H1 (cell line): Measurements from ENCODE around the gene KMT2E. TPM values are rescaled to one million over a fixed set of nuclear protein-coding genes. Genes with fewer than 3 reads are reported as not detected.

Experiments
- CTCF ChIA-PET: fragments of 300-600 bp; sonication (Branson Sonifier 250); formaldehyde crosslinking; loops from one replicate; lab custom pipeline; 2021; ENCODE audit not compliant: partially characterized antibody; lab: Charles Lee
- POLR2A ChIA-PET: fragments of 300-600 bp; sonication (Branson Sonifier 250); formaldehyde crosslinking; loops from one replicate; lab custom pipeline; 2021; ENCODE audit warnings: inconsistent platforms; ENCODE audit not compliant: partially characterized antibody; lab: Charles Lee
- DNase-seq, 2 experiments: peaks; one replicate each; pipeline versions ENCODE4 v3.0.0 to v3.0.0-alpha.2; 2010 to 2022; ENCODE audit warnings: low spot score in 2 of 2, low read depth in 1 of 2, mixed read lengths in 1 of 2
- FAIRE-seq: peaks from 2 replicates; lab custom pipeline; 2011; peaks lifted over from hg19 to GRCh38; lab: Jason Lieb, UNC
- H2AFZ ChIP-seq: 2 replicates; pipeline ENCODE4 v1.8.1; 2012; ENCODE audit warnings: low read length, inconsistent platforms
- H2AK5ac ChIP-seq: 2 replicates; pipeline ENCODE4 v1.6.1; 2013; ENCODE audit warnings: low read depth, low read length
- H2BK120ac ChIP-seq: replicated peaks from 2 replicates; pipeline ENCODE3; 2013; ENCODE audit warnings: low read depth, low read length, inconsistent platforms
- H2BK12ac ChIP-seq: 2 replicates; pipeline ENCODE4 v1.6.1; 2013; ENCODE audit warnings: low read depth, low read length
- H2BK15ac ChIP-seq: 2 replicates; pipeline ENCODE4 v1.6.1; 2013; ENCODE audit warnings: low read length
- H2BK20ac ChIP-seq: 2 replicates; pipeline ENCODE4 v1.6.1; 2013; ENCODE audit warnings: low read length
- H2BK5ac ChIP-seq: 2 replicates; pipeline ENCODE4 v1.6.1; 2013; ENCODE audit warnings: low read depth, low read length
- H3K14ac ChIP-seq: 2 replicates; pipeline ENCODE4 v1.6.1; 2013; ENCODE audit warnings: inconsistent platforms; ENCODE audit not compliant: insufficient read length
- H3K18ac ChIP-seq: 2 replicates; pipeline ENCODE4 v1.6.1; 2013; ENCODE audit warnings: low read length; ENCODE audit errors: extremely low read depth
- H3K23ac ChIP-seq: 2 replicates; pipeline ENCODE4 v1.6.1; 2013; ENCODE audit warnings: inconsistent platforms; ENCODE audit not compliant: insufficient read length
- H3K23me2 ChIP-seq: 2 replicates; pipeline ENCODE4 v1.6.1; 2013; ENCODE audit warnings: low read depth, low read length
- H3K27ac ChIP-seq: 2 replicates; pipeline ENCODE4 v1.6.1; 2011; ENCODE audit warnings: low read depth, low read length, inconsistent platforms
- H3K27me3 ChIP-seq, 4 experiments: replicated peaks in 1 of 4; 1 replicate in 1 of 4; 2 replicates in 3 of 4; pipeline versions ENCODE4 v1.6.1 to v1.8.1; 2011 to 2013; ENCODE audit warnings: low read length in 3 of 4, mild to moderate bottlenecking in 3 of 4, inconsistent platforms in 2 of 4, mixed read lengths in 2 of 4, moderate library complexity in 1 of 4; ENCODE audit not compliant: control insufficient read depth in 3 of 4, insufficient read depth in 3 of 4; ENCODE audit errors: extremely low read depth in 1 of 4
- H3K36me3 ChIP-seq, 4 experiments: 2 replicates each; pipeline versions ENCODE4 v1.6.1 to v1.8.1; 2011 to 2013; ENCODE audit warnings: mild to moderate bottlenecking in 4 of 4, low read length in 3 of 4, moderate library complexity in 2 of 4, control low read depth in 1 of 4, inconsistent platforms in 1 of 4; ENCODE audit not compliant: insufficient read depth in 4 of 4, control insufficient read depth in 2 of 4
- H3K4ac ChIP-seq: replicated peaks from 2 replicates; pipeline ENCODE3; 2013; ENCODE audit warnings: low read length, low read depth, mixed read lengths, inconsistent platforms; ENCODE audit not compliant: insufficient read length
- H3K4me1 ChIP-seq, 4 experiments: replicated peaks in 1 of 4; 1 replicate in 1 of 4; 2 replicates in 3 of 4; pipeline versions ENCODE4 v1.6.1 to v1.8.1; 2011 to 2013; ENCODE audit warnings: low read length in 3 of 4, inconsistent platforms in 2 of 4, mixed read lengths in 1 of 4; ENCODE audit not compliant: insufficient read depth in 4 of 4, control insufficient read depth in 3 of 4
- H3K4me2 ChIP-seq, 2 experiments: 2 replicates each; pipeline versions ENCODE4 v1.6.1 to v1.8.1; 2011 to 2013; ENCODE audit warnings: low read depth in 2 of 2, low read length in 2 of 2, control low read depth in 1 of 2, inconsistent platforms in 1 of 2, mild to moderate bottlenecking in 1 of 2; ENCODE audit not compliant: insufficient read depth in 1 of 2
- H3K4me3 ChIP-seq, 4 experiments: fragments of 200-600, 300-600 bp in 1 of 4; sonication (generic), shearing (Covaris generic), sonication (Bioruptor Twin) in 1 of 4; 2 replicates each; pipeline versions ENCODE4 v1.5.1 to v1.8.1; 2011 to 2016; ENCODE audit warnings: low read length in 4 of 4, low read depth in 3 of 4, control low read depth in 2 of 4, inconsistent platforms in 2 of 4, mild to moderate bottlenecking in 2 of 4, mixed read lengths in 1 of 4, moderate library complexity in 1 of 4; ENCODE audit not compliant: insufficient read depth in 2 of 4; ENCODE audit errors: extremely low read depth in 1 of 4
- H3K56ac ChIP-seq: replicated peaks from 2 replicates; pipeline ENCODE3; 2013; ENCODE audit warnings: low read depth, mild to moderate bottlenecking, mixed read lengths, low read length, inconsistent platforms; ENCODE audit not compliant: insufficient read length
- H3K79me1 ChIP-seq: 2 replicates; pipeline ENCODE4 v1.6.1; 2013; ENCODE audit warnings: low read depth, low read length, control low read depth
- H3K79me2 ChIP-seq, 2 experiments: 2 replicates each; pipeline versions ENCODE4 v1.6.1 to v1.8.1; 2012 to 2013; ENCODE audit warnings: low read length in 2 of 2, mild to moderate bottlenecking in 2 of 2, inconsistent platforms in 1 of 2; ENCODE audit not compliant: insufficient read depth in 2 of 2, control insufficient read depth in 1 of 2
- H3K9ac ChIP-seq, 4 experiments: replicated peaks in 1 of 4; 1 replicate in 1 of 4; 2 replicates in 3 of 4; pipeline versions ENCODE4 v1.6.1 to v1.8.1; 2011 to 2013; ENCODE audit warnings: low read depth in 3 of 4, low read length in 3 of 4, control low read depth in 2 of 4, mild to moderate bottlenecking in 2 of 4, moderate library complexity in 2 of 4, inconsistent platforms in 1 of 4; ENCODE audit errors: extremely low read depth in 1 of 4
- H3K9me3 ChIP-seq, 2 experiments: 2 replicates each; pipeline versions ENCODE4 v1.6.1 to v1.8.1; 2012 to 2013; ENCODE audit warnings: mild to moderate bottlenecking in 2 of 2, moderate library complexity in 2 of 2, control low read depth in 1 of 2, inconsistent platforms in 1 of 2, low read depth in 1 of 2, low read length in 1 of 2, mixed read lengths in 1 of 2; ENCODE audit not compliant: insufficient read depth in 2 of 2
- H4K20me1 ChIP-seq, 2 experiments: replicated peaks in 1 of 2; 2 replicates each; pipeline versions ENCODE3 to v1.8.1; 2011 to 2013; ENCODE audit warnings: inconsistent platforms in 2 of 2, low read length in 2 of 2, mild to moderate bottlenecking in 1 of 2; ENCODE audit not compliant: insufficient read depth in 2 of 2, control insufficient read depth in 1 of 2
- H4K5ac ChIP-seq: 2 replicates; pipeline ENCODE4 v1.6.1; 2013; ENCODE audit warnings: low read length, low read depth, mixed read lengths, inconsistent platforms; ENCODE audit not compliant: insufficient read length
- H4K8ac ChIP-seq: 2 replicates; pipeline ENCODE4 v1.8.0; 2013; ENCODE audit warnings: mild to moderate bottlenecking, moderate library complexity, low read length, inconsistent platforms; ENCODE audit not compliant: insufficient read depth; ENCODE audit errors: extremely low read depth
- H4K91ac ChIP-seq: replicated peaks from 2 replicates; pipeline ENCODE3; 2013; ENCODE audit warnings: low read length, mixed read lengths, inconsistent platforms; ENCODE audit not compliant: insufficient read length
- CBX8 ChIP-seq: fragments of 300-800, 300-1000 bp; sonication (generic); IDR thresholded peaks from 2 replicates; pipeline ENCODE4 v1.7.1; 2016; ENCODE audit warnings: low read depth, low read length, borderline replicate concordance
- CEBPB ChIP-seq: IDR thresholded peaks from 2 replicates; pipeline ENCODE4 v1.6.1; 2012; ENCODE audit warnings: low read depth, low read length
- CHD1 ChIP-seq: IDR thresholded peaks from 2 replicates; pipeline ENCODE4 v1.6.1; 2012; ENCODE audit warnings: low read depth, low read length, improper control_type of control experiment
- CHD2 ChIP-seq: IDR thresholded peaks from 2 replicates; pipeline ENCODE4 v1.6.1; 2012; ENCODE audit warnings: low read length, improper control_type of control experiment
- KDM4A ChIP-seq: IDR thresholded peaks from one replicate; pipeline ENCODE4 v1.7.1; 2012; ENCODE audit warnings: low read depth, mild to moderate bottlenecking, moderate library complexity, low read length, inconsistent platforms; ENCODE audit not compliant: severe bottlenecking
- NANOG ChIP-seq: IDR thresholded peaks from 2 replicates; pipeline ENCODE4 v1.6.1; 2011; ENCODE audit warnings: low read length, low read depth, mild to moderate bottlenecking, inconsistent platforms; ENCODE audit not compliant: insufficient read depth, poor library complexity, severe bottlenecking
- NRF1 ChIP-seq: IDR thresholded peaks from 2 replicates; pipeline ENCODE4 v1.6.1; 2011; ENCODE audit warnings: mild to moderate bottlenecking, low read depth, low read length, improper control_type of control experiment
- POLR2A ChIP-seq, 2 experiments: IDR thresholded peaks; 1 replicate in 1 of 2; 2 replicates in 1 of 2; pipeline ENCODE4 v1.6.1; 2011; ENCODE audit warnings: low read depth in 2 of 2, low read length in 2 of 2, mild to moderate bottlenecking in 2 of 2; ENCODE audit errors: control extremely low read depth in 1 of 2
- RFX5 ChIP-seq: IDR thresholded peaks from 2 replicates; pipeline ENCODE4 v1.6.1; 2011; ENCODE audit warnings: low read depth, low read length, improper control_type of control experiment, borderline replicate concordance
- TAF1 ChIP-seq: IDR thresholded peaks from 2 replicates; pipeline ENCODE4 v1.6.1; 2011; ENCODE audit warnings: mild to moderate bottlenecking, low read depth, low read length
- TAF7 ChIP-seq: optimal IDR thresholded peaks from 2 replicates; pipeline ENCODE3; 2011; ENCODE audit warnings: low read depth, mild to moderate bottlenecking, inconsistent platforms, low read length, moderate library complexity, borderline replicate concordance
- TBP ChIP-seq: IDR thresholded peaks from 2 replicates; pipeline ENCODE4 v1.6.1; 2011; ENCODE audit warnings: low read depth, low read length, improper control_type of control experiment
- YY1 ChIP-seq: IDR thresholded peaks from 2 replicates; pipeline ENCODE4 v1.6.1; 2011; ENCODE audit warnings: low read depth, mild to moderate bottlenecking, low read length
- WGBS, 2 experiments: shearing (Covaris generic) in 1 of 2; methylation state at CpG; one replicate each; pipeline versions ENCODE4 v1.1.6 to v1.1.7; 2013 to 2015; ENCODE audit warnings: low lambda C conversion rate in 2 of 2, mixed read lengths in 2 of 2, inconsistent platforms in 1 of 2, low coverage in 1 of 2, missing lambda C conversion rate in 1 of 2; ENCODE audit not compliant: insufficient replicate concordance in 2 of 2, insufficient coverage in 1 of 2, insufficient read length in 1 of 2; ENCODE audit errors: extremely low coverage in 1 of 2, missing lambda C conversion rate in 1 of 2; 5-methylcytosine and 5-hydroxymethylcytosine counted together
- polyA plus RNA-seq, 7 experiments: library from polyadenylated mRNA; depleted of rRNA in 3 of 7; stranded (reverse) in 5 of 7; unstranded in 2 of 7; fragments of >200 nt in 5 of 7; fragments of 200-250 nt in 2 of 7; gene quantifications; 1 replicate in 5 of 7; 2 replicates in 1 of 7; 4 replicates in 1 of 7; pipeline versions ENCODE4 v1.2.1 to v1.2.3, GENCODE V29; 2011 to 2013; ENCODE audit warnings: missing spikeins in 2 of 7, mixed read lengths in 2 of 7
- total RNA-seq: library from RNA; stranded (reverse); fragmentation: NEBNext Ultra II Directional; extraction: Animal tissue kit (Norgen Biotek cat#: 25700); gene quantifications from 2 replicates; pipeline ENCODE4 v1.2.1, GENCODE V29; 2021

KMT2E gene
- total and polyA plus RNA-seq, 2 of the 8 experiments (the other 6 are each of a cell fraction or from before 2014, with no cell fraction given) = 10.9 to 45.0 TPM

- H2BK120ac ChIP-seq = peak overlapping the region; percentile 16
- DNase-seq = no peak
- FAIRE-seq = no peak
- TF ChIP-seq CEBPB (no peak), POLR2A (IDR thresholded peaks at IDR 0.05; ENCODE audit: control extremely low read depth in 1 of 2, low read depth in 2 of 2, low read length in 2 of 2) (peak in 1 of 2 experiments; percentile 8; a peak in 1 of 3 replicates), NRF1 (no peak), TBP (no peak), TAF7 (no peak), RFX5 (no peak), YY1 (peak; percentile 94), CBX8 (no peak), CHD1 (peak; percentile 20; the same call in 1 of the 2 replicates), NANOG (no peak), CHD2 (no peak), KDM4A (no peak), TAF1 (peak; percentile 56; the same call in 1 of the 2 replicates)
These were observed 1.5 kb downstream of the KMT2E start for GRCh38 chr7:105015390-105015965.

More at GRCh38 chr7:105015390-105015965, 1.5 kb downstream of the KMT2E start:
- Histone ChIP-seq H2BK12ac (no peak overlapping the region; the same call in 1 of the 2 replicates), H3K56ac (peak overlapping the region; percentile 56), H3K27me3 (no peaks in the 10 kb centered on the region), H3K4ac (peak overlapping the region; percentile 1), H4K5ac (peak overlapping the region; percentile 95), H4K8ac (no peak overlapping the region), H2BK15ac (no peak overlapping the region), H4K20me1 (peaks cover 2 to 5% of the 10 kb centered on the region in 2 experiments), H3K14ac (no peak overlapping the region), H3K4me2 (peak overlapping the region; percentile 49 to 77), H3K9me3 (no peaks in the 10 kb centered on the region), H3K4me3 (peak overlapping the region; percentile 89 to 99 (median 97)), H2BK20ac (no peak overlapping the region), H2BK5ac (0 out of 2 replicates have a peak overlapping the region, but pooled peaks have one; percentile 3), H3K36me3 (peaks cover 0 to 1% (median 0%) of the 10 kb centered on the region in 4 experiments; a peak in 1 of 8 replicates), H3K23me2 (peaks cover 5% of the 10 kb centered on the region; the same call in 1 of the 2 replicates), H3K79me1 (no peaks in the 10 kb centered on the region), H4K91ac (peak overlapping the region; percentile 72), H3K9ac (peak overlapping the region; percentile 76 to 96 (median 93)), H3K27ac (peak overlapping the region; percentile 79), H3K23ac (peak overlapping the region; percentile 3), H3K4me1 (peaks cover 0 to 5% (median 0%) of the 10 kb centered on the region in 4 experiments; a peak in 1 of 7 replicates), H2AK5ac (0 out of 2 replicates have a peak overlapping the region, but pooled peaks have one; percentile 4), H2AFZ (no peak overlapping the region), H3K18ac (no peak overlapping the region; the same call in 1 of the 2 replicates), H3K79me2 (peaks cover 40 to 64% of the 10 kb centered on the region in 2 experiments)
- ChIA-PET POLR2A (interaction anchor here (0.7 to 6.7 kb wide), 13 partner anchors 9 to 515 kb away, joined by 3 to 118 read pairs (median 8); no protein-coding TSS in a partner anchor), CTCF (interaction anchor here (0.7 to 3.4 kb wide), 13 partner anchors 8 to 133 kb away, joined by 3 to 18 read pairs (median 4); no protein-coding TSS in a partner anchor)
- 3% methylated on average over 10 of the region's 10 CpGs; no CpG with 5 or more reads in 1 of the 2 experiments for WGBS, 2 experiments
